ENCODE data around the gene CHRNB2. TPM values are rescaled to one million over a fixed set of nuclear protein-coding genes. Genes with fewer than 3 reads are reported as not detected.

CHRNB2 gene
- total and polyA plus RNA-seq, 9 of the 15 experiments (the other 6 are each of a cell fraction or from before 2014, with no cell fraction given): 0.01 TPM; not detected in 8

- Histone ChIP-seq H3K4me2 (ENCODE audit: insufficient read depth, low read length) (no peak overlapping the region), H2AFZ (ENCODE audit: low read depth, low read length) (no peak overlapping the region), H3K9me1 (ENCODE audit: control insufficient read depth, insufficient read depth, low read length) (no peaks in the 10 kb centered on the region), H3K4me1 (replicated peaks in 1 of 2; ENCODE audit: control insufficient read depth in 2 of 2, insufficient read depth in 2 of 2, low read length in 2 of 2) (peaks cover 0 to 4% of the 10 kb centered on the region in 2 experiments; a peak in 1 of 5 replicates), H3K9me3 (replicated peaks; ENCODE audit: control insufficient read depth, insufficient read depth, low read depth, low read length) (no peaks in the 10 kb centered on the region), H3K9ac (ENCODE audit: insufficient read depth in 1 of 2, low read depth in 2 of 2, low read length in 2 of 2) (no peak overlapping the region), H3K4me3 (no peak overlapping the region), H3K27me3 (ENCODE audit: control insufficient read depth in 2 of 2, insufficient read depth in 2 of 2, low read length in 2 of 2) (peaks cover 21 to 49% of the 10 kb centered on the region in 2 experiments), H3K79me2 (ENCODE audit: control insufficient read depth, insufficient read depth, low read length) (no peaks in the 10 kb centered on the region), H3K27ac (ENCODE audit: extremely low read depth, low read depth, low read length) (no peak overlapping the region), H4K20me1 (replicated peaks; ENCODE audit: control insufficient read depth, insufficient read depth, low read length) (no peaks in the 10 kb centered on the region), H3K36me3 (ENCODE audit: control insufficient read depth, insufficient read depth, low read length) (no peaks in the 10 kb centered on the region)
- intact Hi-C loops (cut with micrococcal nuclease) (no loop called here), in situ Hi-C loops (cut with MboI) (loop anchor here (5.0 kb wide), 1 partner anchor 33 kb away; no protein-coding TSS in a partner anchor)
- ChIA-PET POLR2A (interaction anchor here (0.8 to 2.3 kb wide), 3 partner anchors 11 to 66 kb away, joined by 3 to 12 read pairs (median 3); no protein-coding TSS in a partner anchor), CTCF (ENCODE audit: low intra/inter-chr PET ratio) (no interaction called here)
- DNase-seq (ENCODE audit: extremely low read depth in 1 of 4, low spot score in 3 of 4): no peak
- ATAC-seq: no peak
- no TSS peak for BruUV-seq (replicated peaks)
- no peak for FAIRE-seq
- TF ChIP-seq NR2C2 (CRISPR knock-in tag; IDR thresholded peaks at IDR 0.05) (no peak), NR2C2 (tag; IDR thresholded peaks at IDR 0.05) (peak; percentile 61; the same call in 1 of the 2 replicates), ZNF639 (CRISPR knock-in tag; conservative IDR thresholded peaks at IDR 0.05 in 1 of 2, IDR thresholded peaks at IDR 0.05 in 1 of 2) (peak in 1 of 2 experiments; percentile 51; a peak in 1 of 4 replicates), FOXJ2 (tag; IDR thresholded peaks at IDR 0.05) (0 out of 2 replicates have a peak, but pooled peaks have one; percentile 40), TCF3 (CRISPR knock-in tag; IDR thresholded peaks at IDR 0.05) (no peak), ZNF830 (CRISPR knock-in tag; IDR thresholded peaks at IDR 0.05) (no peak), ZNF695 (CRISPR knock-in tag; IDR thresholded peaks at IDR 0.05) (no peak), CBFB (CRISPR knock-in tag; IDR thresholded peaks at IDR 0.05) (no peak), E2F3 (CRISPR knock-in tag; IDR thresholded peaks at IDR 0.05) (no peak), AFF1 (IDR thresholded peaks at IDR 0.05; ENCODE audit: low read depth in 1 of 2, partially characterized antibody in 2 of 2) (no peak), KDM2B (CRISPR knock-in tag; IDR thresholded peaks at IDR 0.05) (no peak)
- WGBS (ENCODE audit: insufficient coverage, low coverage, missing lambda C conversion rate): 4% methylated on average over 3 of the region's 3 CpGs
Observed at GRCh38 chr1:154520333-154520732, 47.2 kb upstream of the CHRNB2 start.
